Gastrocnemius medialis (tissue), 4 donors: ENCODE measurements around the gene PSMD1. TPM values are rescaled to one million over a fixed set of nuclear protein-coding genes. Genes with fewer than 3 reads are reported as not detected.

Source experiments
- ATAC-seq, 2 donors: fragments of 150-250 bp; one replicate each; pipeline ENCODE4 v1.9.1; 2016
- DNase-seq, 2 donors: peaks; one replicate each; pipeline ENCODE4 v3.0.0-alpha.2; 2019
- H3K27ac ChIP-seq, 4 donors: fragments of 200-600 bp; sonication (generic); 1 replicate in 1 of 4; 2 replicates in 3 of 4; pipeline ENCODE4 v1.5.1; 2016 to 2018; ENCODE audit warnings: mild to moderate bottlenecking in 2 of 4, moderate library complexity in 1 of 4
- H3K27me3 ChIP-seq, 3 donors: fragments of 200-600 bp; sonication (generic) in 2 of 3; 1 replicate in 1 of 3; 2 replicates in 2 of 3; pipeline versions ENCODE4 v1.5.1 to v1.6.0; 2016 to 2019; ENCODE audit warnings: mild to moderate bottlenecking in 1 of 3, moderate library complexity in 1 of 3
- H3K36me3 ChIP-seq, 2 donors: fragments of 200-600 bp; sonication (generic) in 1 of 2; one replicate each; pipeline ENCODE4 v1.5.1; 2017 to 2018
- H3K4me1 ChIP-seq, 2 donors: fragments of 200-600 bp; sonication (generic) in 1 of 2; one replicate each; pipeline ENCODE4 v1.5.1; 2016 to 2017; ENCODE audit warnings: mild to moderate bottlenecking in 2 of 2
- H3K4me3 ChIP-seq, 4 donors: fragments of 200-600 bp; sonication (generic) in 3 of 4; 1 replicate in 1 of 4; 2 replicates in 3 of 4; pipeline ENCODE4 v1.5.1; 2016 to 2019; ENCODE audit warnings: mild to moderate bottlenecking in 2 of 4
- H3K9me3 ChIP-seq, 3 donors: fragments of 200-600 bp; sonication (generic) in 2 of 3; 1 replicate in 1 of 3; 2 replicates in 2 of 3; pipeline ENCODE4 v1.5.1; 2016 to 2019
- CTCF ChIP-seq, 5 experiments: fragments of 450-650 bp in 3 of 5; fragments of 200-600 bp in 2 of 5; sonication (generic) in 2 of 5; IDR thresholded peaks in 4 of 5; conservative IDR thresholded peaks in 1 of 5; 1 replicate in 4 of 5; 2 replicates in 1 of 5; pipeline ENCODE4 v1.5.1; 2016 to 2019; ENCODE audit warnings: antibody characterized with exemption in 5 of 5, mild to moderate bottlenecking in 3 of 5, moderate library complexity in 3 of 5
- POLR2A ChIP-seq, 2 donors: fragments of 450-650 bp; IDR thresholded peaks; one replicate each; pipeline ENCODE4 v1.6.1; 2017; ENCODE audit warnings: antibody characterized with exemption in 2 of 2, mild to moderate bottlenecking in 2 of 2, moderate library complexity in 2 of 2
- in situ Hi-C, 4 donors: fragments of 200-750 bp; cut with MboI; loops; one replicate each; pipeline versions ENCODE4 v1.15.0 to v1.8.0; 2017; ENCODE audit warnings: low sequenced_read_pairs in 4 of 4
- intact Hi-C: fragments of 100-400 bp; cut with DNase I; formaldehyde crosslinking; loops from one replicate; pipeline ENCODE4 v1.15.1; 2023; ENCODE audit warnings: low total_unique reads
- total RNA-seq, 4 donors: library from RNA; depleted of rRNA; stranded (reverse); fragments of >200 nt; gene quantifications; one replicate each; pipeline versions ENCODE4 v1.1.0 to v1.2.3, GENCODE V29; 2016

PSMD1 gene
- total RNA-seq, 4 donors from 2014 or later, result 169 to 189 (median 182) TPM

GRCh38 chr2:231161877-231162329, 105.2 kb downstream of the PSMD1 start:
- intact Hi-C loops (no loop called here), in situ Hi-C loops (no loop called here)
- DNase-seq (no peak), ATAC-seq (peak; percentile 43 to 60)
- Histone ChIP-seq H3K36me3 (peaks cover 0 to 61% of the 10 kb centered on the region in 2 donors), H3K27me3 (no peaks in the 10 kb centered on the region), H3K27ac (peak overlapping the region in 3 of 4 donors; percentile 21 to 38 (median 35)), H3K4me3 (no peak overlapping the region), H3K9me3 (no peaks in the 10 kb centered on the region), H3K4me1 (no peaks in the 10 kb centered on the region)
- no peak for TF ChIP-seq CTCF (IDR thresholded peaks at IDR 0.05 in 4 of 5, conservative IDR thresholded peaks at IDR 0.05 in 1 of 5)
- no peak for TF ChIP-seq POLR2A (IDR thresholded peaks at IDR 0.05)

- peaks cover 0 to 69% of the 10 kb centered on the region in 2 donors for H3K36me3 ChIP-seq
- ATAC-seq (no peak), DNase-seq (no peak)
- no peaks in the 10 kb centered on the region for H3K4me1 ChIP-seq
- in situ Hi-C loops, result no loop called here
- TF ChIP-seq CTCF (IDR thresholded peaks at IDR 0.05 in 4 of 5, conservative IDR thresholded peaks at IDR 0.05 in 1 of 5), result no peak
- no peak for TF ChIP-seq POLR2A (IDR thresholded peaks at IDR 0.05)
- no peak overlapping the region for H3K4me3 ChIP-seq
- no peaks in the 10 kb centered on the region for H3K27me3 ChIP-seq
- H3K27ac ChIP-seq, result no peak overlapping the region
- no peaks in the 10 kb centered on the region for H3K9me3 ChIP-seq
- intact Hi-C loops, result no loop called here
These were observed 106.3 kb downstream of the PSMD1 start for GRCh38 chr2:231163011-231163410.

- no peak for ATAC-seq
- Histone ChIP-seq H3K27ac (no peak overlapping the region), H3K9me3 (no peaks in the 10 kb centered on the region)
These were observed 106.9 kb downstream of the PSMD1 start for GRCh38 chr2:231163414-231164095.

GRCh38 chr2:231167745-231168459, 111.2 kb downstream of the PSMD1 start:
- Histone ChIP-seq H3K9me3 (no peaks in the 10 kb centered on the region), H3K4me3 (no peak overlapping the region), H3K27ac (no peak overlapping the region), H3K27me3 (no peaks in the 10 kb centered on the region), H3K36me3 (peaks cover 2 to 75% of the 10 kb centered on the region in 2 donors), H3K4me1 (peaks cover 0 to 3% of the 10 kb centered on the region in 2 donors)
- intact Hi-C loops, result no loop called here
- ATAC-seq (no peak), DNase-seq (no peak)
- TF ChIP-seq CTCF (IDR thresholded peaks at IDR 0.05 in 4 of 5, conservative IDR thresholded peaks at IDR 0.05 in 1 of 5) (no peak), POLR2A (IDR thresholded peaks at IDR 0.05) (no peak)
- in situ Hi-C loops, result no loop called here

More at GRCh38 chr2:231163414-231164095, 106.9 kb downstream of the PSMD1 start:
- in situ Hi-C loops (no loop called here), intact Hi-C loops (no loop called here)
- no peak for DNase-seq
- Histone ChIP-seq H3K4me1 (no peaks in the 10 kb centered on the region), H3K4me3 (no peak overlapping the region), H3K27me3 (no peaks in the 10 kb centered on the region), H3K36me3 (peaks cover 0 to 74% of the 10 kb centered on the region in 2 donors)
- TF ChIP-seq POLR2A (IDR thresholded peaks at IDR 0.05), result no peak
- no peak for TF ChIP-seq CTCF (IDR thresholded peaks at IDR 0.05 in 4 of 5, conservative IDR thresholded peaks at IDR 0.05 in 1 of 5)
